OCI-LY1 (cell line): ENCODE results near the gene TMEM37.

Source experiments
- H2AFZ ChIP-seq: fragments of 200-600 bp; sonication (generic), shearing (Covaris generic); 2 replicates; pipeline ENCODE4 v1.6.0; 2014; ENCODE audit warnings: antibody characterized with exemption, mild to moderate bottlenecking, low read length
- H3F3A ChIP-seq: fragments of 200-600 bp; sonication (generic), shearing (Covaris generic); 2 replicates; pipeline ENCODE4 v1.6.0; 2014; ENCODE audit warnings: mild to moderate bottlenecking, antibody characterized with exemption, low read length, moderate library complexity; ENCODE audit not compliant: insufficient read depth
- H3K27ac ChIP-seq: fragments of 200-600 bp; sonication (generic); 2 replicates; pipeline ENCODE4 v1.5.1; 2014; ENCODE audit warnings: low read length, mixed run types, mild to moderate bottlenecking, low read depth; ENCODE audit not compliant: poor library complexity, severe bottlenecking
- H3K27me3 ChIP-seq: fragments of 200-600 bp; sonication (generic); 2 replicates; pipeline ENCODE4 v1.6.0; 2014; ENCODE audit warnings: antibody characterized with exemption, mild to moderate bottlenecking, low read length, moderate library complexity; ENCODE audit not compliant: insufficient read depth
- H3K36me3 ChIP-seq: fragments of 200-600 bp; sonication (generic); 2 replicates; pipeline ENCODE4 v1.6.1; 2014; ENCODE audit warnings: mild to moderate bottlenecking, antibody characterized with exemption, low read length, moderate library complexity, mixed read lengths; ENCODE audit not compliant: insufficient read depth
- H3K4me1 ChIP-seq: fragments of 200-600 bp; sonication (generic); 2 replicates; pipeline ENCODE4 v1.5.1; 2014; ENCODE audit warnings: mild to moderate bottlenecking, low read length, moderate library complexity; ENCODE audit not compliant: insufficient read depth, severe bottlenecking
- H3K4me2 ChIP-seq: fragments of 200-600 bp; sonication (generic), shearing (Covaris generic); 2 replicates; pipeline ENCODE4 v1.6.1; 2014; ENCODE audit warnings: low read length
- H3K4me3 ChIP-seq: fragments of 200-600 bp; sonication (generic); 2 replicates; pipeline ENCODE4 v1.5.1; 2014; ENCODE audit warnings: low read length, low read depth, mild to moderate bottlenecking, mixed read lengths; ENCODE audit not compliant: poor library complexity, severe bottlenecking
- H3K79me2 ChIP-seq: fragments of 200-600 bp; shearing (Covaris generic); 2 replicates; pipeline ENCODE4 v1.6.1; 2016; ENCODE audit warnings: mixed run types, low read length, mixed read lengths; ENCODE audit not compliant: insufficient read depth
- H3K9ac ChIP-seq: fragments of 200-600 bp; sonication (generic), shearing (Covaris generic); 2 replicates; pipeline ENCODE4 v1.6.1; 2014; ENCODE audit warnings: mild to moderate bottlenecking, low read length, mixed read lengths
- H3K9me2 ChIP-seq: fragments of 200-600 bp; sonication (generic), shearing (Covaris generic); 2 replicates; pipeline ENCODE4 v1.6.1; 2014; ENCODE audit warnings: low read depth, mild to moderate bottlenecking, low read length, mixed read lengths
- H3K9me3 ChIP-seq: fragments of 200-600 bp; shearing (Covaris generic); 2 replicates; pipeline ENCODE4 v1.6.1; 2014; ENCODE audit warnings: low read length, mixed read lengths
- H4K20me1 ChIP-seq: fragments of 200-600 bp; sonication (generic), shearing (Covaris generic); 2 replicates; pipeline ENCODE4 v1.6.0; 2016; ENCODE audit warnings: mild to moderate bottlenecking, low read length; ENCODE audit not compliant: insufficient read depth
- EZH2 ChIP-seq: fragments of 200-600 bp; sonication (generic), shearing (Covaris generic); IDR thresholded peaks from 2 replicates; pipeline ENCODE4 v1.8.0; 2017; ENCODE audit warnings: borderline replicate concordance, mixed run types, mild to moderate bottlenecking, antibody characterized with exemption, low read length, moderate library complexity, mixed read lengths
- TF ChIP-seq, protein P1 (sequence below): fragments of 200-600 bp; sonication (generic), shearing (Covaris generic); IDR thresholded peaks from 2 replicates; pipeline ENCODE4 v1.5.1; 2017; ENCODE audit warnings: mild to moderate bottlenecking, antibody characterized with exemption, low read length, moderate library complexity, mixed read lengths

The TMEM37 gene

DNA sequence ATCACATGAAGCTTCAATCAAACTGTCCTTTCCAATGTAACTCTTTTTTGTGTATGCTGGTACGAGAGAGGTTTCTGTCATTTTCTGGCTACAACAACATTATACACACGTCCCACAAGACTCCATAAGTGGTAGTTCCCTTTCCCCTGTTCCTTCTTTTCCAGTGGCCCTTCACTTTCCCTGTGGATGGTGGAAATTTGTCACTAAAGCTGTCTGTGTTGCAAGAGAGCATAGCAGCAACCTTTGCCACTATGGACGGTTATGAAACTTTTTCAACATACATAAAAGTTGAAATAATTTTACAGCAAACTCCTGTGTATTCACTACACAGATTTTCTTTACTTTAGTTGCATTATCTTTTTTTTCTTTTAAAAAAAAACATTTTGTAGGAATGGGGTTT is 46.2 kb upstream of the TMEM37 start:
- Histone ChIP-seq H3K27me3 (no peaks in the 10 kb centered on the region), H3F3A (no peaks in the 10 kb centered on the region), H3K9me3 (no peaks in the 10 kb centered on the region), H3K9me2 (no peaks in the 10 kb centered on the region), H4K20me1 (no peaks in the 10 kb centered on the region), H3K4me2 (no peak overlapping the region), H3K4me3 (no peak overlapping the region), H3K9ac (no peak overlapping the region), H3K79me2 (no peaks in the 10 kb centered on the region), H2AFZ (no peak overlapping the region), H3K27ac (no peak overlapping the region), H3K36me3 (no peaks in the 10 kb centered on the region), H3K4me1 (no peaks in the 10 kb centered on the region)
- no peak for TF ChIP-seq EZH2

DNA sequence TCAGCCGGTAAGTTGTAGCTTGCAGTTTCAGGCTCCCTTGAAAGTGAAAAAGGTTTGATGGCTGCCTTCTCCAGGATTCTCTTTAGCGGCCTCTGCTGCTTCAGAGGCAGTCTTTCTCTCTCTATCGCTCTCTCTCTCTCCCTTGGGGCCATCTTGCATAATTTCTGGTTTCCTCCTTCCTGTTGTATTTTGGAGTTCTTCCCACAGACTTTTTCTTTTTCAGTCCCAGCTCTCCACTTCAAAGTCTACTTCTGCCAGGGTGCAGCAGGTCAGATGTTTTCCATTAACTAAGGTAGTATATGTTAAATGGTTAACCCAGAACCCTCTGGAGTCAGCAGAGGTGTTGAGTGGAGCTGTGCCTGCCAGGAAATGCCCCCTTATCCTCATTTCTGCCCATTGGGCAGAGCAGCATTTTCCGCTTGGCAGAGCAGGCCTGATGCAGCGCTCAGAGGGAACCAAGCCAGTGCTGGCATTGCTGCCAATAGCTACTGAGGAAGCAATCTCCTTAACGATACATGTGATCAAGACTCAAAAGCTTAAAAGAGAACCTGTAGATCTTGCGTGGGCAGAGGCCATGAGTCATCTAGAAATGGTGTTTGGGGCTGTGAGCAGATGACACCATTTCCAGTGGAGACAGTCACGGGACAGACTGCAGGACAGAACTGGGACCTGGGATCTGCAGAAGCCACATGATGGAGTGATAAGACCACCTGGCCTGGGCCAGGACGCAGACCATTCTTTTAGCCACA is 44.1 kb upstream of the TMEM37 start:
- H3K36me3 ChIP-seq, result no peaks in the 10 kb centered on the region
- H3K79me2 ChIP-seq, result no peaks in the 10 kb centered on the region
- H3K27ac ChIP-seq, result no peak overlapping the region
- no peaks in the 10 kb centered on the region for H4K20me1 ChIP-seq
- H3K9ac ChIP-seq, result no peak overlapping the region
- H3K4me1 ChIP-seq, result no peaks in the 10 kb centered on the region
- TF ChIP-seq, protein P1, sequence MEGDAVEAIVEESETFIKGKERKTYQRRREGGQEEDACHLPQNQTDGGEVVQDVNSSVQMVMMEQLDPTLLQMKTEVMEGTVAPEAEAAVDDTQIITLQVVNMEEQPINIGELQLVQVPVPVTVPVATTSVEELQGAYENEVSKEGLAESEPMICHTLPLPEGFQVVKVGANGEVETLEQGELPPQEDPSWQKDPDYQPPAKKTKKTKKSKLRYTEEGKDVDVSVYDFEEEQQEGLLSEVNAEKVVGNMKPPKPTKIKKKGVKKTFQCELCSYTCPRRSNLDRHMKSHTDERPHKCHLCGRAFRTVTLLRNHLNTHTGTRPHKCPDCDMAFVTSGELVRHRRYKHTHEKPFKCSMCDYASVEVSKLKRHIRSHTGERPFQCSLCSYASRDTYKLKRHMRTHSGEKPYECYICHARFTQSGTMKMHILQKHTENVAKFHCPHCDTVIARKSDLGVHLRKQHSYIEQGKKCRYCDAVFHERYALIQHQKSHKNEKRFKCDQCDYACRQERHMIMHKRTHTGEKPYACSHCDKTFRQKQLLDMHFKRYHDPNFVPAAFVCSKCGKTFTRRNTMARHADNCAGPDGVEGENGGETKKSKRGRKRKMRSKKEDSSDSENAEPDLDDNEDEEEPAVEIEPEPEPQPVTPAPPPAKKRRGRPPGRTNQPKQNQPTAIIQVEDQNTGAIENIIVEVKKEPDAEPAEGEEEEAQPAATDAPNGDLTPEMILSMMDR, result no peak
- no peak for TF ChIP-seq EZH2
- H3F3A ChIP-seq, result no peaks in the 10 kb centered on the region
- H3K9me3 ChIP-seq, result no peaks in the 10 kb centered on the region
- no peak overlapping the region for H2AFZ ChIP-seq
- H3K27me3 ChIP-seq, result no peaks in the 10 kb centered on the region
- H3K4me3 ChIP-seq, result no peak overlapping the region
- H3K9me2 ChIP-seq, result no peaks in the 10 kb centered on the region
- H3K4me2 ChIP-seq, result no peak overlapping the region

DNA sequence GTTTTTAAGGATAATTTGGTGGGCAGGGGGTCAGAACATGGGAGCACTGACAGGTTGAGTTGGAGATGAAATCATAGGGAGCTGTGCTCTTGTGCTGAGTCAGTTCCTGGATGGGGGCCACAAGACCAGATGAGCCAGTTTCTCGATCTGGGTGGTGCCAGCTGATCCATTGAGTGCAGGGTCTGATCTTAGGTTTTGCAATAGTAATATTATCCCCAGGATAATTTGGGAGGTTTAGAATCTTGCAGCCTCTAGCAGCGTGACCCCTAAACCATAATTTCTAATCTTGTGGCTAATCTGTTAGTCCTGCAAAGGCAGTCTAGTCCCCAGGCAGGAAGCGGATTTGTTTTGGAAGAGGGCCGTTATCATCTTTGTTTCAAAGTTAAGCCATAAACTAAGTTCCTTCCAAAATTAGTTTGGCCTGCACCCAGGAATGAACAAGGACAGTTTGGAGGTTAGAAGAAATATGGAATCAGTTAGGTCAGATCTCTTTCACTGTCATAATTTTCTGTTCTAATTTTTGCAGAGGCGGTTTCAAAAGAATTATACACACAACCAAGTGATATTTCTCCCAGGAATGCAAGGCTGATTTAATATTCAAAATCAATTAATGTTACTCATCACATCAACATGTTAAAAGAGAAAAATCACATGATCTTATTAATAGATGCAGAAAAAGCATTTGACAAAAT is 41.9 kb upstream of the TMEM37 start:
- H3F3A ChIP-seq, result no peaks in the 10 kb centered on the region

More for the DNA sequence above, 41.9 kb upstream of the TMEM37 start:
- no peaks in the 10 kb centered on the region for H3K9me2 ChIP-seq
- no peaks in the 10 kb centered on the region for H3K4me1 ChIP-seq
- no peak overlapping the region for H3K27ac ChIP-seq
- TF ChIP-seq EZH2, result no peak
- TF ChIP-seq, protein P1, result no peak
- no peaks in the 10 kb centered on the region for H3K79me2 ChIP-seq
- no peak overlapping the region for H3K4me3 ChIP-seq
- no peak overlapping the region for H3K4me2 ChIP-seq
- no peaks in the 10 kb centered on the region for H3K9me3 ChIP-seq
- no peaks in the 10 kb centered on the region for H3K36me3 ChIP-seq
- no peak overlapping the region for H3K9ac ChIP-seq
- no peak overlapping the region for H2AFZ ChIP-seq
- H3K27me3 ChIP-seq, result no peaks in the 10 kb centered on the region
- H4K20me1 ChIP-seq, result no peaks in the 10 kb centered on the region
